Keratinocyte (primary cell): ENCODE measurements around the gene CCDC92. TPM values are rescaled to one million over a fixed set of nuclear protein-coding genes. Genes with fewer than 3 reads are reported as not detected.

ENCODE experiments used
- DNase-seq: peaks from one replicate; pipeline ENCODE4 v3.0.0-alpha.2; 2011; ENCODE audit warnings: low read depth, missing footprints, low spot score
- FAIRE-seq: peaks from 2 replicates; lab custom pipeline; 2011; peaks lifted over from hg19 to GRCh38; lab: Jason Lieb, UNC
- H2AFZ ChIP-seq: 2 replicates; pipeline ENCODE4 v1.6.0; 2012; ENCODE audit warnings: low read length, control low read depth, inconsistent platforms; ENCODE audit not compliant: control insufficient read depth
- H3K27ac ChIP-seq: 2 replicates; pipeline ENCODE4 v1.5.1; 2011; ENCODE audit warnings: low read length; ENCODE audit not compliant: control insufficient read depth, insufficient read depth
- H3K27me3 ChIP-seq: 3 replicates; pipeline ENCODE4 v1.6.0; 2011; ENCODE audit warnings: low read length; ENCODE audit not compliant: control insufficient read depth, insufficient read depth; ENCODE audit errors: extremely low read depth
- H3K36me3 ChIP-seq, 2 experiments: 2 replicates in 1 of 2; 3 replicates in 1 of 2; pipeline ENCODE4 v1.5.1; 2011; ENCODE audit warnings: low read length in 2 of 2, mild to moderate bottlenecking in 1 of 2; ENCODE audit not compliant: control insufficient read depth in 2 of 2, insufficient read depth in 2 of 2; ENCODE audit errors: extremely low read depth in 1 of 2
- H3K4me1 ChIP-seq: 3 replicates; pipeline ENCODE4 v1.5.1; 2011; ENCODE audit warnings: low read length; ENCODE audit not compliant: control insufficient read depth, insufficient read depth; ENCODE audit errors: extremely low read depth
- H3K4me2 ChIP-seq: 3 replicates; pipeline ENCODE4 v1.6.0; 2011; ENCODE audit warnings: low read depth, low read length; ENCODE audit not compliant: control insufficient read depth, insufficient read depth; ENCODE audit errors: extremely low read depth
- H3K4me3 ChIP-seq, 3 experiments: fragments of 200-600 bp in 1 of 3; sonication (generic) in 1 of 3; 2 replicates in 2 of 3; 3 replicates in 1 of 3; pipeline ENCODE4 v1.5.1; 2011 to 2016; ENCODE audit warnings: low read length in 3 of 3, mild to moderate bottlenecking in 3 of 3, control low read depth in 2 of 3, inconsistent platforms in 1 of 3, low read depth in 1 of 3, mixed read lengths in 1 of 3, mixed run types in 1 of 3, moderate library complexity in 1 of 3; ENCODE audit not compliant: control insufficient read depth in 2 of 3, insufficient read depth in 2 of 3; ENCODE audit errors: extremely low read depth in 1 of 3
- H3K79me2 ChIP-seq: 2 replicates; pipeline ENCODE4 v1.6.0; 2012; ENCODE audit warnings: low read length; ENCODE audit not compliant: control insufficient read depth, insufficient read depth
- H3K9ac ChIP-seq: 3 replicates; pipeline ENCODE4 v1.6.0; 2011; ENCODE audit warnings: low read length; ENCODE audit not compliant: control insufficient read depth, insufficient read depth; ENCODE audit errors: extremely low read depth
- H3K9me1 ChIP-seq: 3 replicates; pipeline ENCODE4 v1.6.0; 2011; ENCODE audit warnings: low read length; ENCODE audit not compliant: control insufficient read depth, insufficient read depth; ENCODE audit errors: extremely low read depth
- H3K9me3 ChIP-seq: 2 replicates; pipeline ENCODE4 v1.5.1; 2012; ENCODE audit warnings: low read depth, low read length; ENCODE audit not compliant: control insufficient read depth
- H4K20me1 ChIP-seq: 3 replicates; pipeline ENCODE4 v1.6.0; 2011; ENCODE audit warnings: low read length; ENCODE audit not compliant: control insufficient read depth, insufficient read depth; ENCODE audit errors: extremely low read depth
- EZH2 ChIP-seq: IDR thresholded peaks from one replicate; pipeline ENCODE4 v1.6.1; 2012; ENCODE audit warnings: inconsistent platforms, mild to moderate bottlenecking, low read length, moderate library complexity
- dilution Hi-C: fragments of 300-500 bp; cut with MboI; formaldehyde crosslinking; loops from one replicate; pipeline ENCODE4 v1.7.0; 2020; ENCODE audit warnings: low sequenced_read_pairs; ENCODE audit not compliant: extremely low pct_ligation_motif_present
- polyA plus RNA-seq, 5 experiments: library from polyadenylated mRNA; depleted of rRNA in 3 of 5; stranded (reverse) in 3 of 5; stranded (forward) in 1 of 5; unstranded in 1 of 5; fragments of >200 nt; gene quantifications; 1 replicate in 1 of 5; 2 replicates in 3 of 5; 3 replicates in 1 of 5; pipeline versions ENCODE4 v1.2.1 to v1.2.3, GENCODE V29; 2011 to 2012; ENCODE audit warnings: missing spikeins in 2 of 5, low read depth in 1 of 5, low replicate concordance in 1 of 5
- TF ChIP-seq, protein P1 (sequence below), 3 experiments: IDR thresholded peaks in 1 of 3; conservative IDR thresholded peaks in 1 of 3; optimal IDR thresholded peaks in 1 of 3; 2 replicates in 2 of 3; 3 replicates in 1 of 3; pipeline versions ENCODE3 to v1.5.1; 2011; ENCODE audit warnings: low read length in 3 of 3, mild to moderate bottlenecking in 3 of 3, moderate library complexity in 2 of 3, control low read depth in 1 of 3, inconsistent platforms in 1 of 3; ENCODE audit not compliant: insufficient read depth in 2 of 3; ENCODE audit errors: extremely low read depth in 1 of 3

Gene CCDC92
- polyA plus RNA-seq, 1 donor (not counting 4 experiments of a cell fraction or from before 2014, with no cell fraction given) = 8.3 TPM

DNA sequence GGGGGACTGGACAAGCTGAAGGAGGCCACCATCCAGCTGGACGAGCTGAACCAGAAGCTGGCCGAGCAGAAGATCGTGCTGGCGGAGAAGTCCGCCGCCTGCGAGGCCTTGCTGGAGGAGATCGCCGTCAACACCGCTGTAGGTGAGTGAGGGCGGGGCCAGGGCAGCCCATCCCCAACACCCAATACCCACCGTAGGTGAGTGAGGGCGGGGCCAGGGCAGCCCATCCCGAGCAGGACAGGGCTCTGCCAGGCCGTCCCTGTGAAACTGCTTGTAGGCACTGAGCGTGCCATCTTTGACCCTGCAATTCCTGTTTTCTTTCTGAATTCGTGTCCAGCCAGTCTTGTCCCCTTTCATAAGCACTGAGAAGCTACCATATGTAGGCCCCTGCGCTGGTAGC lies 74.0 kb downstream of the CCDC92 start:
- no peak overlapping the region for H3K4me3 ChIP-seq
- H3K9me1 ChIP-seq = no peaks in the 10 kb centered on the region
- no peak overlapping the region for H3K27ac ChIP-seq
- no peak overlapping the region for H3K9ac ChIP-seq
- TF ChIP-seq, protein P1, sequence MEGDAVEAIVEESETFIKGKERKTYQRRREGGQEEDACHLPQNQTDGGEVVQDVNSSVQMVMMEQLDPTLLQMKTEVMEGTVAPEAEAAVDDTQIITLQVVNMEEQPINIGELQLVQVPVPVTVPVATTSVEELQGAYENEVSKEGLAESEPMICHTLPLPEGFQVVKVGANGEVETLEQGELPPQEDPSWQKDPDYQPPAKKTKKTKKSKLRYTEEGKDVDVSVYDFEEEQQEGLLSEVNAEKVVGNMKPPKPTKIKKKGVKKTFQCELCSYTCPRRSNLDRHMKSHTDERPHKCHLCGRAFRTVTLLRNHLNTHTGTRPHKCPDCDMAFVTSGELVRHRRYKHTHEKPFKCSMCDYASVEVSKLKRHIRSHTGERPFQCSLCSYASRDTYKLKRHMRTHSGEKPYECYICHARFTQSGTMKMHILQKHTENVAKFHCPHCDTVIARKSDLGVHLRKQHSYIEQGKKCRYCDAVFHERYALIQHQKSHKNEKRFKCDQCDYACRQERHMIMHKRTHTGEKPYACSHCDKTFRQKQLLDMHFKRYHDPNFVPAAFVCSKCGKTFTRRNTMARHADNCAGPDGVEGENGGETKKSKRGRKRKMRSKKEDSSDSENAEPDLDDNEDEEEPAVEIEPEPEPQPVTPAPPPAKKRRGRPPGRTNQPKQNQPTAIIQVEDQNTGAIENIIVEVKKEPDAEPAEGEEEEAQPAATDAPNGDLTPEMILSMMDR (optimal IDR thresholded peaks at IDR 0.05 in 1 of 3, IDR thresholded peaks at IDR 0.05 in 1 of 3, conservative IDR thresholded peaks at IDR 0.05 in 1 of 3; ENCODE audit: extremely low read depth in 1 of 3, insufficient read depth in 2 of 3, low read length in 3 of 3) = no peak
- TF ChIP-seq EZH2 = no peak
- no peaks in the 10 kb centered on the region for H3K9me3 ChIP-seq
- no peaks in the 10 kb centered on the region for H4K20me1 ChIP-seq
- H3K36me3 ChIP-seq = no peaks in the 10 kb centered on the region
- H3K79me2 ChIP-seq = no peaks in the 10 kb centered on the region
- H2AFZ ChIP-seq = no peak overlapping the region
- H3K27me3 ChIP-seq = peaks cover 24% of the 10 kb centered on the region
- no peak for FAIRE-seq
- DNase-seq = no peak
- H3K4me1 ChIP-seq = no peaks in the 10 kb centered on the region
- no peak overlapping the region for H3K4me2 ChIP-seq
- dilution Hi-C loops = no loop called here

DNA sequence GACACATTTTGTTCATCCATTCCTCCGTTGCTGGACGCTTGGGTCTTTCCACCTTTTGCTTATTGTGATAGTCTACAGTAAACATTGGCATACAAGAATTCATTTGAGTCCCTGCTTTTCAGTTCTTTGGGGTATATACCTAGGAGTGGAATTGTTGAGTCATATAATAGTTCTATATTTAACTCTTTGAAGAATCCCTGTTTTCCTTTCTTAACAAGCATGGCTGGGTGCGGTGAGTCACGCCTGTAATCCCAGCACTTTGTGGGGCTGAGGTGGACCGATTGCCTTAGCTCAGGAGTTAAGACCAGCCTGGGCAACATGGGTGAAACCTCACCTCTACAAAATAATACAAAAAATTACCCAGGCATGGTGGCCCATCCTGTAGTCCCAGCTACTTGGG lies 75.4 kb downstream of the CCDC92 start:
- H3K27me3 ChIP-seq = peaks cover 20% of the 10 kb centered on the region
- FAIRE-seq (no peak), DNase-seq (no peak)
- H4K20me1 ChIP-seq = no peaks in the 10 kb centered on the region
- H3K4me3 ChIP-seq = no peak overlapping the region
- H3K4me1 ChIP-seq = no peaks in the 10 kb centered on the region
- TF ChIP-seq, protein P1 (optimal IDR thresholded peaks at IDR 0.05 in 1 of 3, IDR thresholded peaks at IDR 0.05 in 1 of 3, conservative IDR thresholded peaks at IDR 0.05 in 1 of 3; ENCODE audit: extremely low read depth in 1 of 3, insufficient read depth in 2 of 3, low read length in 3 of 3) = no peak
- no peak for TF ChIP-seq EZH2
- no peaks in the 10 kb centered on the region for H3K9me3 ChIP-seq
- no peak overlapping the region for H3K9ac ChIP-seq
- no peak overlapping the region for H3K27ac ChIP-seq
- no peaks in the 10 kb centered on the region for H3K36me3 ChIP-seq
- H2AFZ ChIP-seq = no peak overlapping the region
- H3K4me2 ChIP-seq = no peak overlapping the region
- H3K9me1 ChIP-seq = no peaks in the 10 kb centered on the region
- dilution Hi-C loops = no loop called here
- H3K79me2 ChIP-seq = no peaks in the 10 kb centered on the region
